GM19043 (cell line): ENCODE data around the gene HCN2.

ENCODE experiments used
- ATAC-seq: cut with Tn5 transposase; IDR thresholded peaks from one replicate; pipeline ENCODE4 v1.9.1; 2021; ENCODE audit warnings: low read depth; ENCODE audit not compliant: unreplicated experiment

The HCN2 gene

GRCh38 chr19:633786-634639 lies 44.3 kb downstream of the HCN2 start:
- ATAC-seq = no peak

GRCh38 chr19:634975-635652 lies 45.4 kb downstream of the HCN2 start:
- no peak for ATAC-seq

GRCh38 chr19:638906-639252 lies 49.2 kb downstream of the HCN2 start:
- no peak for ATAC-seq

- no peak for ATAC-seq
Measured at GRCh38 chr19:639253-640160, 49.8 kb downstream of the HCN2 start, which contains the start of gene FGF22. FGF22 (plus strand) TSS chr19:639879; CDS start chr19:639926, 47 bp downstream.

- ATAC-seq = no peak
Measured at GRCh38 chr19:640161-640558, 50.5 kb downstream of the HCN2 start.

- no peak for ATAC-seq
Measured at GRCh38 chr19:640606-641189, 51.0 kb downstream of the HCN2 start.

- no peak for ATAC-seq
Measured at GRCh38 chr19:641702-642101, 52.0 kb downstream of the HCN2 start.

GRCh38 chr19:642767-643727 lies 53.4 kb downstream of the HCN2 start:
- no peak for ATAC-seq

- no peak for ATAC-seq
Measured at GRCh38 chr19:643736-644135, 54.1 kb downstream of the HCN2 start.

- ATAC-seq = no peak
Measured at GRCh38 chr19:644363-644762, 54.7 kb downstream of the HCN2 start.

GRCh38 chr19:644789-645188 lies 55.1 kb downstream of the HCN2 start:
- ATAC-seq = no peak

- no peak for ATAC-seq
Measured at GRCh38 chr19:645912-646778, 56.5 kb downstream of the HCN2 start.

GRCh38 chr19:646779-647565 lies 57.3 kb downstream of the HCN2 start:
- ATAC-seq = no peak

- ATAC-seq = no peak
Measured at GRCh38 chr19:647566-648284, 58.0 kb downstream of the HCN2 start.

GRCh38 chr19:648305-648704 lies 58.6 kb downstream of the HCN2 start:
- ATAC-seq = no peak

- no peak for ATAC-seq
Measured at GRCh38 chr19:648904-649801, 59.5 kb downstream of the HCN2 start.
